Activated naive CD4-positive, alpha-beta T cell treated with anti-CD3 and anti-CD28 coated beads, Interleukin-2, amount 10 ng/mL, durations not matched to agents 7 days and 5 days (primary cell): ENCODE data around the gene PRSS56.

ENCODE experiments used
- CTCF ChIA-PET: fragments of 350-600 bp; sonication (Branson Sonifier 250); formaldehyde crosslinking; loops from one replicate; lab custom pipeline; 2021; ENCODE audit warnings: antibody characterized with exemption; lab: Charles Lee
- DNase-seq: peaks from one replicate; pipeline ENCODE4 v3.0.0-alpha.2; 2020
- H3K27ac Mint-ChIP-seq: one replicate; pipeline ENCODE4 v1.8.0; 2021; ENCODE audit warnings: mild to moderate bottlenecking, moderate library complexity, mixed read lengths
- H3K27me3 Mint-ChIP-seq: one replicate; pipeline ENCODE4 v1.8.0; 2021; ENCODE audit warnings: mild to moderate bottlenecking, mixed read lengths
- H3K36me3 Mint-ChIP-seq: one replicate; pipeline ENCODE4 v1.8.0; 2021; ENCODE audit warnings: mixed read lengths
- H3K4me1 Mint-ChIP-seq: one replicate; pipeline ENCODE4 v1.8.0; 2021; ENCODE audit warnings: mixed read lengths
- H3K4me3 Mint-ChIP-seq: one replicate; pipeline ENCODE4 v1.8.0; 2021; ENCODE audit warnings: mild to moderate bottlenecking, moderate library complexity, mixed read lengths
- H3K9me3 Mint-ChIP-seq: one replicate; pipeline ENCODE4 v1.8.0; 2021; ENCODE audit warnings: mixed read lengths

The PRSS56 gene

DNA sequence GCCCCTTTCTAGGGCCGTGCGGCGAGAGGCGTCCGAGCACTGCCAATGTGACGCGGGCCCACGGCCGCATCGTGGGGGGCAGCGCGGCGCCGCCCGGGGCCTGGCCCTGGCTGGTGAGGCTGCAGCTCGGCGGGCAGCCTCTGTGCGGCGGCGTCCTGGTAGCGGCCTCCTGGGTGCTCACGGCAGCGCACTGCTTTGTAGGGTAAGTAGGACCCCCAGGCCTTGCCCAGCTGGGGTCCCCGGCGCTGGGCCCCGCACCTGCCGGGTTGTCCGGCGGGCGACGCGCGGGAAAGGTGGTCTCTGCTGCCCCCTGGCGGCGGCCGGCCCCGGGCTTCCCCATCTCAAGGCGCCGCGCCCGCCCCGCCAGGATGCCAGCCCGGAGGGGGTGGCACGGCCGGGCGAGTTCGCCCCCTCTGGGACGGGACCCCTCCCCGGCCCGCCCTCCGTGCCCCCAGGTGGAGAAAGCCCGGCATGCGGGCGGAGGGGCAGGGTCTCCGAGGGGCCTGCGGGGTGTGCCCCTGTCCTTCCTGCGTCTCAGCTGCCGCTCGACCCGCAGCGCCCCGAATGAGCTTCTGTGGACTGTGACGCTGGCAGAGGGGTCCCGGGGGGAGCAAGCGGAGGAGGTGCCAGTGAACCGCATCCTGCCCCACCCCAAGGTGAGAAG, 1.9 kb downstream of the PRSS56 start:
- Mint-ChIP-seq H3K4me1 (peaks cover 10% of the 10 kb centered on the region), H3K4me3 (no peak overlapping the region)

GRCh38 chr2:232522623-232523401, 2.6 kb downstream of the PRSS56 start:
- no peak overlapping the region for H3K4me3 Mint-ChIP-seq
- H3K27me3 Mint-ChIP-seq: peaks cover 86% of the 10 kb centered on the region

More for the DNA sequence above, 1.9 kb downstream of the PRSS56 start:
- DNase-seq: peak; percentile 71
- CTCF ChIA-PET: interaction anchor here (0.7 to 3.6 kb wide), 5 partner anchors 28 to 186 kb away, joined by 3 to 14 read pairs (median 5); no protein-coding TSS in a partner anchor
- Mint-ChIP-seq H3K27me3 (peaks cover 81% of the 10 kb centered on the region), H3K36me3 (no peaks in the 10 kb centered on the region), H3K9me3 (no peaks in the 10 kb centered on the region), H3K27ac (no peak overlapping the region)

GRCh38 chr2:232523402-232523681, 3.2 kb downstream of the PRSS56 start:
- no peaks in the 10 kb centered on the region for H3K9me3 Mint-ChIP-seq
- DNase-seq: no peak
- CTCF ChIA-PET: interaction anchor here (1.0 to 3.6 kb wide), 4 partner anchors 9 to 79 kb away, joined by 3 to 14 read pairs (median 4); no protein-coding TSS in a partner anchor
- no peaks in the 10 kb centered on the region for H3K36me3 Mint-ChIP-seq
- peaks cover 13% of the 10 kb centered on the region for H3K4me1 Mint-ChIP-seq
- no peak overlapping the region for H3K4me3 Mint-ChIP-seq
- no peak overlapping the region for H3K27ac Mint-ChIP-seq
- peaks cover 92% of the 10 kb centered on the region for H3K27me3 Mint-ChIP-seq

More at GRCh38 chr2:232522623-232523401, 2.6 kb downstream of the PRSS56 start:
- Mint-ChIP-seq H3K9me3 (no peaks in the 10 kb centered on the region), H3K36me3 (no peaks in the 10 kb centered on the region), H3K4me1 (peaks cover 10% of the 10 kb centered on the region), H3K27ac (no peak overlapping the region)
- no peak for DNase-seq
- CTCF ChIA-PET: interaction anchor here (0.5 to 3.6 kb wide), 7 partner anchors 8 to 187 kb away, joined by 3 to 14 read pairs (median 3); no protein-coding TSS in a partner anchor

GRCh38 chr2:232523682-232524597, 3.8 kb downstream of the PRSS56 start:
- Mint-ChIP-seq H3K27ac (no peak overlapping the region), H3K36me3 (no peaks in the 10 kb centered on the region), H3K27me3 (peaks cover 94% of the 10 kb centered on the region), H3K4me3 (no peak overlapping the region), H3K4me1 (peaks cover 19% of the 10 kb centered on the region), H3K9me3 (no peaks in the 10 kb centered on the region)
- CTCF ChIA-PET: interaction anchor here (1.0 to 3.6 kb wide), 4 partner anchors 9 to 80 kb away, joined by 3 to 14 read pairs (median 4); no protein-coding TSS in a partner anchor
- peak; percentile 50 for DNase-seq

DNA sequence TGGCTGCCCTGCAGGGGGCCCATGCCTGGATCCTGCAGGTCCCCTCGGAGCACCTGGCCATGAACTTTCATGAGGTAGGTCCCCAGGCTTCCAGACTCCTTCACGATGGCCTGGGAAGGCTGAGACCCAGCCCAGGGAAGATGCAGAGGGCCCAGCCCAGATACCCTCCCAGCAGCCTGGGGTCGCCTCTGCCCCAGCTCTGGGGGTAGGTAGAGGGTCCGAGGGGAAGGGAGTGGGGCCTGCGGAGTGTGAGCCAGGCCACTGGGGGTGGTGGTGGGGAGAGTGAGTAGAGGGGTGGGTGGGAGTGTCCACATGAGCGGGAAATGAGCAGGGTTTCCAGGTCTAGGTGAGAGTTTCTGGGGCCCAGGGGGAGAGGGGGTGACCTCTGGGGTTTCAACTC, 4.6 kb downstream of the PRSS56 start:
- CTCF ChIA-PET: no interaction called here
- Mint-ChIP-seq H3K27me3 (peaks cover 89% of the 10 kb centered on the region), H3K36me3 (no peaks in the 10 kb centered on the region)

GRCh38 chr2:232525199-232525598, 5.0 kb downstream of the PRSS56 start:
- Mint-ChIP-seq H3K9me3 (no peaks in the 10 kb centered on the region), H3K27ac (no peak overlapping the region), H3K4me1 (peaks cover 24% of the 10 kb centered on the region), H3K27me3 (peaks cover 87% of the 10 kb centered on the region), H3K36me3 (no peaks in the 10 kb centered on the region), H3K4me3 (no peak overlapping the region)
- DNase-seq: no peak
- CTCF ChIA-PET: no interaction called here

More for the DNA sequence above, 4.6 kb downstream of the PRSS56 start:
- Mint-ChIP-seq H3K9me3 (no peaks in the 10 kb centered on the region), H3K4me3 (no peak overlapping the region), H3K27ac (no peak overlapping the region), H3K4me1 (peaks cover 24% of the 10 kb centered on the region)
- no peak for DNase-seq

DNA sequence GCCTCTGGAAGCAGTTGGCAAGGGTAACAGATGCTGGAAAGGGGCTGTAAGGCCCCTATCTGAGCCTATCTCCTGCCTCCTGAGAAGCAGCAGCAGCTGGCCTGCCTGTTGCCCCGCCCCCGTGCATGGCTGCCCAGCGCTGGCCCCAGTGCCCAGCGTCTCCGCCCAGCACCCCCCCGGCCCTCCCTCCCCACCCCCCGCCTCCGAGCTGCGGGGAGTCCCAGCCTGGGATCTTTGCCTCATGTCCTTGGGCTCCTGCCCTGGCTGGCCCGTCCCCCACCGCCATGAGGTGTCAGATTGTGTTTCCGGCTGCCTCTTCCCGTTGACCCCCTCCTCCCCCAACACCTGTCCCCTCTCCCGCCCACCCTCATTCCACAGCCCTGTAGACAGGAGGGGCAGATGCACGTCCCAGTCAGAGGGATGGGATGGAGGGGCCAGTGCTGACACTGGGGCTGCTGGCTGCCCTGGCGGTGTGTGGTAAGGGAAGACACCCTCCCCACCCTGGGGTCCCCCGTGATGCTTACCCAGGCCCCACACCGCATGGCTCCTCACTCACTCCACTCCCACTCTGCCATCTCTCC, 5.7 kb downstream of the PRSS56 start, which contains the start of gene CHRND:
CHRND (plus strand) TSS at position 370 of the 581 bp plus-strand sequence; CDS start at position 426, 56 bp downstream.
- Mint-ChIP-seq H3K4me1 (peaks cover 24% of the 10 kb centered on the region), H3K4me3 (no peak within 1 kb of the TSS), H3K36me3 (no peaks in the 10 kb centered on the region), H3K9me3 (no peaks in the 10 kb centered on the region), H3K27me3 (peaks cover 85% of the 10 kb centered on the region), H3K27ac (no peak within 1 kb of the TSS)
- CTCF ChIA-PET: no interaction called here
- no peak for DNase-seq

GRCh38 chr2:232526372-232526941, 6.3 kb downstream of the PRSS56 start:
- H3K27me3 Mint-ChIP-seq: peaks cover 79% of the 10 kb centered on the region
- H3K36me3 Mint-ChIP-seq: no peaks in the 10 kb centered on the region
- no peak overlapping the region for H3K4me3 Mint-ChIP-seq
- H3K27ac Mint-ChIP-seq: no peak overlapping the region
- CTCF ChIA-PET: no interaction called here
- no peaks in the 10 kb centered on the region for H3K9me3 Mint-ChIP-seq
- no peak for DNase-seq
- H3K4me1 Mint-ChIP-seq: peaks cover 22% of the 10 kb centered on the region

GRCh38 chr2:232527905-232528470, 7.8 kb downstream of the PRSS56 start:
- no peak overlapping the region for H3K4me3 Mint-ChIP-seq
- peaks cover 70% of the 10 kb centered on the region for H3K27me3 Mint-ChIP-seq
- no peak overlapping the region for H3K27ac Mint-ChIP-seq
- no peaks in the 10 kb centered on the region for H3K9me3 Mint-ChIP-seq
- H3K36me3 Mint-ChIP-seq: no peaks in the 10 kb centered on the region
- DNase-seq: no peak
- CTCF ChIA-PET: no interaction called here
- peaks cover 22% of the 10 kb centered on the region for H3K4me1 Mint-ChIP-seq

DNA sequence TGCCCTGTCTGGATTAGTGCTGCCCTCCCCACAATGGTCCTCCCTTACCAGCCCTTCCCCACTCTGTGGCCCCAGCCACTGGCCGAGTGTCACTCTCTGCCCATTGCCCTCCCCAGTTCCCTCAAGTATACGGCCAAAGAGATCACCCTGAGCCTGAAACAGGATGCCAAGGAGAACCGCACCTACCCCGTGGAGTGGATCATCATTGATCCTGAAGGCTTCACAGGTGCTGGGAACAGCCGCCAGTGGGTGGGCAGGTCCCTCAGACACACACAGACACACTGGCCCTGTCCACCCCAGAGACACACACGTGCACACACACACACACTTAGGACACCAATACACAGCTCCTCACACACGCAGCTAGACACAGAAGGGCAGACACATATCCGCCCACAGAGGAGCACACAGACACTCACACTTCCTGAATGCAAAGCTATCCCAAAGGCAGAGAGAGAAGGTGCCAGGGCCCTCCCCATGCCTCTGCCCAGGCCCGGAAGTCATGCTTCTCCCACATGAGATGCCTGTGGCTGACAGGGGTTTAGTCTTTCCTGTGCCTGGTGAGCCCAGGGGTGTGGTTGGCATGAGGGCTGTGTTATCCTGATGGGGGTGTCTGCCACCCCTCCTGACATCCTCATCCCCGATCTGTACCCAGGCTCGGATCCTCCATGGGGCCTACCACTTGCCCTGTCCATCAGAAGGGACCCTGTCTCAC, 8.7 kb downstream of the PRSS56 start:
- H3K27me3 Mint-ChIP-seq: peaks cover 64% of the 10 kb centered on the region
- CTCF ChIA-PET: no interaction called here
- H3K4me1 Mint-ChIP-seq: peaks cover 19% of the 10 kb centered on the region
- H3K27ac Mint-ChIP-seq: no peak overlapping the region
- H3K9me3 Mint-ChIP-seq: no peaks in the 10 kb centered on the region
- H3K4me3 Mint-ChIP-seq: no peak overlapping the region
- H3K36me3 Mint-ChIP-seq: no peaks in the 10 kb centered on the region
- peak; percentile 33 for DNase-seq

DNA sequence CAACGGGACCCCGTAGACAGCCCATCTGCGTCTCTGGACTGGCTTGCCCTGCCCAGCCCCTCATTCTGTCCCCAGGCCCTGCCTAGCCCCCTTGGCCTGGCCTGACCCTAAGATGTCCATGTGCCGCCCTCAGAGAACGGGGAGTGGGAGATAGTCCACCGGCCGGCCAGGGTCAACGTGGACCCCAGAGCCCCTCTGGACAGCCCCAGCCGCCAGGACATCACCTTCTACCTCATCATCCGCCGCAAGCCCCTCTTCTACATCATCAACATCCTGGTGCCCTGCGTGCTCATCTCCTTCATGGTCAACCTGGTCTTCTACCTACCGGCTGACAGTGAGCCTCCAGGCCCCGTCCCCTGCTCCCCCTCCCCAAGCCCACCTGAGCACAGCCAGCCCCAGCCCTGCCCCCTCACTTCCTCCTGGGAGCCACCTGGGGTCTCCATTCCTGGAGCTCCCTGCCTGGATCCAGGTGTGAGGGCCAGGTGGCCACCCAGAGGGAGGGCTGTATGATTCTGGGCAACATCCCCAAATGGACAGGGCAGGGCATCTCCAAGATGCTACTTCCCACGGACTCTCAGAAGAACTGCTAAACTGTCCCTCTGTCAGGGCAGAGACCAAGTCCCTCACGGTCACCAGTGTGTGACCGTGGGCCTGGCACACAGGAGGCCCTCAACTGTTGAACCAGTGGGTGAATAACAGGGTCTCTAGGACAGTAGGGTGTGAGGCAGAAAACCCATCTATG, 9.8 kb downstream of the PRSS56 start:
- Mint-ChIP-seq H3K36me3 (no peaks in the 10 kb centered on the region), H3K9me3 (no peaks in the 10 kb centered on the region), H3K27me3 (peaks cover 60% of the 10 kb centered on the region), H3K27ac (no peak overlapping the region), H3K4me3 (no peak overlapping the region), H3K4me1 (peaks cover 14% of the 10 kb centered on the region)
- DNase-seq: no peak
- CTCF ChIA-PET: no interaction called here

DNA sequence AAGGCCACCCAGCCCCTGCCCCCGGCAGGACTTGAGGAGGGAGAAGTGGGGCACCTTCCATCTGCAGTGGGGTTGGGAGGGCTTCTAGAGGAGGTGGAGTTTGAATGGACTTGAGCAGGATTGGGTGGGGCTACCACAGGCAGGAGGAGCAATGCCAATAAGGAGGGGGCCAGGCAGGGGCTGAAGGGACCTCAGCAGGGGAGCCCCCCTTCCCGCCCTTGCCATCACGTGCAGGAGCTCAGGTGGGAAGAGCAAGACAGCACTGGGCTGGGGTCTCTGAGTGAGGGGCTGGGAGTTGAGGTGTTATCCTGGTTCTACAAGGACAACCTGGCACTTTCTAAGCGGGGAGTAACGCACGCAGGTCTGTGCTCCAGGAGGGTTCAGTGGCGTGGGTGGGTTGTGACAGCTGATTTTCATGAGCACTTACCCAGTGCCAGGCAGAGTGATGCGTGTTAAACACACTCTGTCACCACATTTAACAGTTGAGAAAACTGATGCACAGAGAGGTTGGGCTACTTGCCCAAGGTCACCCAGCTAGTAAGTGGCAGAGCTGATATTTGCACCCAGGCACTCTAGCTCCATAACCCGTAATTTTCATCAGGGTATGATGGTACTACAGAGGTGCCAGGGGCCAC, 10.6 kb downstream of the PRSS56 start:
- Mint-ChIP-seq H3K9me3 (no peaks in the 10 kb centered on the region), H3K4me1 (peaks cover 14% of the 10 kb centered on the region)
- CTCF ChIA-PET: interaction anchor here (0.6 kb wide), 1 partner anchor 11 kb away, joined by 3 read pairs; no protein-coding TSS in a partner anchor

More for the DNA sequence above, 10.6 kb downstream of the PRSS56 start:
- H3K27ac Mint-ChIP-seq: no peak overlapping the region
- H3K27me3 Mint-ChIP-seq: peaks cover 60% of the 10 kb centered on the region
- H3K4me3 Mint-ChIP-seq: no peak overlapping the region
- DNase-seq: no peak
- H3K36me3 Mint-ChIP-seq: no peaks in the 10 kb centered on the region
